ENCODE measurements around the gene PSMB3.

DNA sequence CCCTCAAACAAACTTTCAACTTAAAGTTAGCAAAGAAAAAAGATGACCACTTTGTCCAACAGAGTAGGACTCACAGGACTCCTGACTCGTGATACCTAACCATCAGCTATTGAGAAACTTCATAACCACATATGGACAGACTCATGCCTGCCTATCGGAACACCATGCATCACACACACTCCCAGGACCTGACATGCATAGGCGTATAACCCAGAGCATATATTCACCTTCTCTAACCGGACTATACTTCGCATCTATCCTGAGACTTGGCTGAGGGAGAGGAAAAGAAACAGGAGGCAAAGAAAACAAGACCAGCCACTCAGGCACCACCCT lies 44.6 kb downstream of the PSMB3 start:
- TF ChIP-seq ZNF121 (CRISPR knock-in tag; IDR thresholded peaks at IDR 0.05), result no peak
- TF ChIP-seq, protein P1, sequence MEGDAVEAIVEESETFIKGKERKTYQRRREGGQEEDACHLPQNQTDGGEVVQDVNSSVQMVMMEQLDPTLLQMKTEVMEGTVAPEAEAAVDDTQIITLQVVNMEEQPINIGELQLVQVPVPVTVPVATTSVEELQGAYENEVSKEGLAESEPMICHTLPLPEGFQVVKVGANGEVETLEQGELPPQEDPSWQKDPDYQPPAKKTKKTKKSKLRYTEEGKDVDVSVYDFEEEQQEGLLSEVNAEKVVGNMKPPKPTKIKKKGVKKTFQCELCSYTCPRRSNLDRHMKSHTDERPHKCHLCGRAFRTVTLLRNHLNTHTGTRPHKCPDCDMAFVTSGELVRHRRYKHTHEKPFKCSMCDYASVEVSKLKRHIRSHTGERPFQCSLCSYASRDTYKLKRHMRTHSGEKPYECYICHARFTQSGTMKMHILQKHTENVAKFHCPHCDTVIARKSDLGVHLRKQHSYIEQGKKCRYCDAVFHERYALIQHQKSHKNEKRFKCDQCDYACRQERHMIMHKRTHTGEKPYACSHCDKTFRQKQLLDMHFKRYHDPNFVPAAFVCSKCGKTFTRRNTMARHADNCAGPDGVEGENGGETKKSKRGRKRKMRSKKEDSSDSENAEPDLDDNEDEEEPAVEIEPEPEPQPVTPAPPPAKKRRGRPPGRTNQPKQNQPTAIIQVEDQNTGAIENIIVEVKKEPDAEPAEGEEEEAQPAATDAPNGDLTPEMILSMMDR (IDR thresholded peaks at IDR 0.05), result no peak
- TF ChIP-seq NFE2L1 (CRISPR knock-in tag; IDR thresholded peaks at IDR 0.05), result no peak
- TF ChIP-seq, protein P2, sequence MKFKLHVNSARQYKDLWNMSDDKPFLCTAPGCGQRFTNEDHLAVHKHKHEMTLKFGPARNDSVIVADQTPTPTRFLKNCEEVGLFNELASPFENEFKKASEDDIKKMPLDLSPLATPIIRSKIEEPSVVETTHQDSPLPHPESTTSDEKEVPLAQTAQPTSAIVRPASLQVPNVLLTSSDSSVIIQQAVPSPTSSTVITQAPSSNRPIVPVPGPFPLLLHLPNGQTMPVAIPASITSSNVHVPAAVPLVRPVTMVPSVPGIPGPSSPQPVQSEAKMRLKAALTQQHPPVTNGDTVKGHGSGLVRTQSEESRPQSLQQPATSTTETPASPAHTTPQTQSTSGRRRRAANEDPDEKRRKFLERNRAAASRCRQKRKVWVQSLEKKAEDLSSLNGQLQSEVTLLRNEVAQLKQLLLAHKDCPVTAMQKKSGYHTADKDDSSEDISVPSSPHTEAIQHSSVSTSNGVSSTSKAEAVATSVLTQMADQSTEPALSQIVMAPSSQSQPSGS (CRISPR knock-in tag; IDR thresholded peaks at IDR 0.05; ENCODE audit: borderline replicate concordance, low read depth), result no peak
- no peak for TF ChIP-seq RELA (CRISPR knock-in tag; IDR thresholded peaks at IDR 0.05; ENCODE audit: borderline replicate concordance)
- TF ChIP-seq, protein P3, sequence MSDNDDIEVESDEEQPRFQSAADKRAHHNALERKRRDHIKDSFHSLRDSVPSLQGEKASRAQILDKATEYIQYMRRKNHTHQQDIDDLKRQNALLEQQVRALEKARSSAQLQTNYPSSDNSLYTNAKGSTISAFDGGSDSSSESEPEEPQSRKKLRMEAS (CRISPR knock-in tag; IDR thresholded peaks at IDR 0.05), result no peak
- no peak for TF ChIP-seq KAT7 (CRISPR knock-in tag; IDR thresholded peaks at IDR 0.05; ENCODE audit: borderline replicate concordance)

Data from WTC11 (cell line).